Measurements from ENCODE around the gene PYCARD. TPM values are rescaled to one million over a fixed set of nuclear protein-coding genes. Genes with fewer than 3 reads are reported as not detected.

Gene PYCARD
- total RNA-seq, 1 donor from 2014 or later = 75.6 TPM

Other genes with a start within 250 kb of the PYCARD start
- 8.2 TPM for gene SETD1A, start 245.0 kb downstream of the PYCARD start, total RNA-seq
- gene HSD3B7, start 217.6 kb downstream of the PYCARD start, total RNA-seq = 14.5 TPM
- 0.80 TPM for gene STX1B, start 192.1 kb downstream of the PYCARD start, total RNA-seq
- gene STX4, start 169.2 kb downstream of the PYCARD start, total RNA-seq = 42.8 TPM
- gene ZNF668, start 128.5 kb downstream of the PYCARD start, total RNA-seq = 5.3 TPM
- 9.0 TPM for gene ZNF646, start 128.3 kb downstream of the PYCARD start, total RNA-seq
- gene PRSS53, start 113.8 kb downstream of the PYCARD start, total RNA-seq = 0.48 TPM
- 22.3 TPM for gene VKORC1, start 108.0 kb downstream of the PYCARD start, total RNA-seq
- gene BCKDK, start 94.4 kb downstream of the PYCARD start, total RNA-seq = 21.5 TPM
- gene KAT8, start 85.1 kb downstream of the PYCARD start, total RNA-seq = 25.5 TPM
- 59.3 TPM for gene PRSS8, start 67.0 kb downstream of the PYCARD start, total RNA-seq
- gene PRSS36, start 52.7 kb downstream of the PYCARD start, total RNA-seq = 1.5 TPM
- gene FUS, start 22.6 kb downstream of the PYCARD start, total RNA-seq = 127 TPM
- gene TRIM72, start 11.4 kb upstream of the PYCARD start, total RNA-seq = 0.04 TPM
- gene PYDC1, start 14.4 kb upstream of the PYCARD start, total RNA-seq = not detected
- 0.96 TPM for gene ITGAM, start 57.2 kb upstream of the PYCARD start, total RNA-seq
- 1.9 TPM for gene ITGAX, start 152.4 kb upstream of the PYCARD start, total RNA-seq
- gene ITGAD, start 190.6 kb upstream of the PYCARD start, total RNA-seq = not detected
- 0.48 TPM for gene COX6A2, start 225.6 kb upstream of the PYCARD start, total RNA-seq
- gene ZNF843, start 240.0 kb upstream of the PYCARD start, total RNA-seq = 0.32 TPM